Loucy (cell line): ENCODE measurements around the gene PCOLCE2.

Experiments
- CTCF ChIP-seq: fragments of 200-600 bp; sonication (generic); conservative IDR thresholded peaks from 2 replicates; pipeline ENCODE4 v1.5.1; 2014; ENCODE audit warnings: mild to moderate bottlenecking, antibody characterized with exemption, low read length
- EZH2phosphoT487 ChIP-seq: fragments of 200-600 bp; IDR thresholded peaks from 2 replicates; pipeline ENCODE4 v1.6.1; 2018; ENCODE audit warnings: antibody characterized with exemption, mild to moderate bottlenecking, moderate library complexity, borderline replicate concordance

- TF ChIP-seq CTCF (no peak), EZH2phosphoT487 (no peak)
These were observed 94.4 kb downstream of the PCOLCE2 start for GRCh38 chr3:142794508-142794907.
